ENCODE results near the gene CGNL1. TPM values are rescaled to one million over a fixed set of nuclear protein-coding genes. Genes with fewer than 3 reads are reported as not detected.

The CGNL1 gene
- total RNA-seq, 1 experiment from 2014 or later: 10.6 TPM

GRCh38 chr15:57573151-57573550, 196.8 kb downstream of the CGNL1 start:
- DNase-seq: no peak
- no peaks in the 10 kb centered on the region for H3K36me3 ChIP-seq (replicated peaks; ENCODE audit: control insufficient read depth, insufficient read depth, low read length)
- no peak overlapping the region for H3K4me3 ChIP-seq (ENCODE audit: insufficient read depth, low read depth, low read length)
- H3K27me3 ChIP-seq (ENCODE audit: control insufficient read depth, insufficient read depth, low read length): no peaks in the 10 kb centered on the region

- Histone ChIP-seq H3K4me3 (ENCODE audit: insufficient read depth, low read depth, low read length) (no peak overlapping the region), H3K36me3 (replicated peaks; ENCODE audit: control insufficient read depth, insufficient read depth, low read length) (no peaks in the 10 kb centered on the region), H3K27me3 (ENCODE audit: control insufficient read depth, insufficient read depth, low read length) (no peaks in the 10 kb centered on the region; the same call in 1 of the 2 replicates)
- DNase-seq: no peak
These were observed 199.1 kb downstream of the CGNL1 start for GRCh38 chr15:57575363-57575762.

GRCh38 chr15:57578288-57578900, 202.1 kb downstream of the CGNL1 start:
- no peak for DNase-seq
- H3K27me3 ChIP-seq (ENCODE audit: control insufficient read depth, insufficient read depth, low read length): no peaks in the 10 kb centered on the region; the same call in 1 of the 2 replicates
- H3K4me3 ChIP-seq (ENCODE audit: insufficient read depth, low read depth, low read length): no peak overlapping the region
- no peaks in the 10 kb centered on the region for H3K36me3 ChIP-seq (replicated peaks; ENCODE audit: control insufficient read depth, insufficient read depth, low read length)

- H3K27me3 ChIP-seq (ENCODE audit: control insufficient read depth, insufficient read depth, low read length): no peaks in the 10 kb centered on the region; the same call in 1 of the 2 replicates
- no peak for DNase-seq
- no peak overlapping the region for H3K4me3 ChIP-seq (ENCODE audit: insufficient read depth, low read depth, low read length)
- no peaks in the 10 kb centered on the region for H3K36me3 ChIP-seq (replicated peaks; ENCODE audit: control insufficient read depth, insufficient read depth, low read length)
These were observed 204.1 kb downstream of the CGNL1 start for GRCh38 chr15:57580428-57580827.

GRCh38 chr15:57580866-57581265, 204.6 kb downstream of the CGNL1 start:
- no peaks in the 10 kb centered on the region for H3K36me3 ChIP-seq (replicated peaks; ENCODE audit: control insufficient read depth, insufficient read depth, low read length)
- H3K4me3 ChIP-seq (ENCODE audit: insufficient read depth, low read depth, low read length): no peak overlapping the region
- H3K27me3 ChIP-seq (ENCODE audit: control insufficient read depth, insufficient read depth, low read length): no peaks in the 10 kb centered on the region; the same call in 1 of the 2 replicates
- no peak for DNase-seq

GRCh38 chr15:57582090-57582489, 205.8 kb downstream of the CGNL1 start:
- no peak for DNase-seq
- Histone ChIP-seq H3K27me3 (ENCODE audit: control insufficient read depth, insufficient read depth, low read length) (no peaks in the 10 kb centered on the region; the same call in 1 of the 2 replicates), H3K36me3 (replicated peaks; ENCODE audit: control insufficient read depth, insufficient read depth, low read length) (no peaks in the 10 kb centered on the region), H3K4me3 (ENCODE audit: insufficient read depth, low read depth, low read length) (no peak overlapping the region)

- no peaks in the 10 kb centered on the region; the same call in 1 of the 2 replicates for H3K27me3 ChIP-seq (ENCODE audit: control insufficient read depth, insufficient read depth, low read length)
- no peak for DNase-seq
- H3K36me3 ChIP-seq (replicated peaks; ENCODE audit: control insufficient read depth, insufficient read depth, low read length): no peaks in the 10 kb centered on the region
- H3K4me3 ChIP-seq (ENCODE audit: insufficient read depth, low read depth, low read length): no peak overlapping the region
These were observed 207.0 kb downstream of the CGNL1 start for GRCh38 chr15:57583282-57583681.

- no peaks in the 10 kb centered on the region; the same call in 1 of the 2 replicates for H3K27me3 ChIP-seq (ENCODE audit: control insufficient read depth, insufficient read depth, low read length)
- H3K4me3 ChIP-seq (ENCODE audit: insufficient read depth, low read depth, low read length): no peak overlapping the region
- no peak for DNase-seq
- no peaks in the 10 kb centered on the region for H3K36me3 ChIP-seq (replicated peaks; ENCODE audit: control insufficient read depth, insufficient read depth, low read length)
These were observed 207.4 kb downstream of the CGNL1 start for GRCh38 chr15:57583720-57584119.

GRCh38 chr15:57586661-57587424, 210.5 kb downstream of the CGNL1 start:
- Histone ChIP-seq H3K36me3 (replicated peaks; ENCODE audit: control insufficient read depth, insufficient read depth, low read length) (no peaks in the 10 kb centered on the region), H3K27me3 (ENCODE audit: control insufficient read depth, insufficient read depth, low read length) (peaks cover 13% of the 10 kb centered on the region), H3K4me3 (ENCODE audit: insufficient read depth, low read depth, low read length) (no peak overlapping the region)
- no peak for DNase-seq

GRCh38 chr15:57589281-57589680, 213.0 kb downstream of the CGNL1 start:
- H3K27me3 ChIP-seq (ENCODE audit: control insufficient read depth, insufficient read depth, low read length): peaks cover 23% of the 10 kb centered on the region
- DNase-seq: no peak

GRCh38 chr15:57589754-57590153, 213.4 kb downstream of the CGNL1 start:
- Histone ChIP-seq H3K27me3 (ENCODE audit: control insufficient read depth, insufficient read depth, low read length) (peaks cover 23% of the 10 kb centered on the region), H3K36me3 (replicated peaks; ENCODE audit: control insufficient read depth, insufficient read depth, low read length) (no peaks in the 10 kb centered on the region), H3K4me3 (ENCODE audit: insufficient read depth, low read depth, low read length) (no peak overlapping the region)
- no peak for DNase-seq

More at GRCh38 chr15:57589281-57589680, 213.0 kb downstream of the CGNL1 start:
- Histone ChIP-seq H3K4me3 (ENCODE audit: insufficient read depth, low read depth, low read length) (no peak overlapping the region), H3K36me3 (replicated peaks; ENCODE audit: control insufficient read depth, insufficient read depth, low read length) (no peaks in the 10 kb centered on the region)

GRCh38 chr15:57591237-57591821, 215.0 kb downstream of the CGNL1 start:
- H3K4me3 ChIP-seq (ENCODE audit: insufficient read depth, low read depth, low read length): peak overlapping the region; percentile 57
- no peak for DNase-seq
- peaks cover 23% of the 10 kb centered on the region for H3K27me3 ChIP-seq (ENCODE audit: control insufficient read depth, insufficient read depth, low read length)
- H3K36me3 ChIP-seq (replicated peaks; ENCODE audit: control insufficient read depth, insufficient read depth, low read length): no peaks in the 10 kb centered on the region

GRCh38 chr15:57591822-57592367, 215.6 kb downstream of the CGNL1 start, which contains the start of gene MYZAP:
Gene MYZAP, plus strand, starts transcription at chr15:57591904. Its CDS starts 131 bp downstream, at chr15:57592035.
- peak; percentile 95 for DNase-seq
- Histone ChIP-seq H3K36me3 (replicated peaks; ENCODE audit: control insufficient read depth, insufficient read depth, low read length) (no peaks in the 10 kb centered on the region), H3K27me3 (ENCODE audit: control insufficient read depth, insufficient read depth, low read length) (peaks cover 23% of the 10 kb centered on the region), H3K4me3 (ENCODE audit: insufficient read depth, low read depth, low read length) (peak within 1 kb of the TSS; percentile 57)

GRCh38 chr15:57592426-57592825, 216.1 kb downstream of the CGNL1 start:
- Histone ChIP-seq H3K36me3 (replicated peaks; ENCODE audit: control insufficient read depth, insufficient read depth, low read length) (no peaks in the 10 kb centered on the region), H3K4me3 (ENCODE audit: insufficient read depth, low read depth, low read length) (peak overlapping the region; percentile 57; the same call in 1 of the 2 replicates), H3K27me3 (ENCODE audit: control insufficient read depth, insufficient read depth, low read length) (peaks cover 23% of the 10 kb centered on the region)
- peak; percentile 26 for DNase-seq
